ENCODE measurements around the gene F10. TPM values are rescaled to one million over a fixed set of nuclear protein-coding genes. Genes with fewer than 3 reads are reported as not detected.
"Not testable (repeated sequence)": the region's sequence is repeated elsewhere in the genome, so short reads cannot be mapped to it uniquely, and the experiment has no call there.

The F10 gene
- total RNA-seq, 2 experiments from 2014 or later = not detected

GRCh38 chr13:113110048-113110851, 12.3 kb upstream of the F10 start:
- no peaks in the 10 kb centered on the region for H3K36me3 ChIP-seq (ENCODE audit: insufficient read depth, low read length)
- DNase-seq (ENCODE audit: low spot score) = no peak
- H3K4me1 ChIP-seq (ENCODE audit: insufficient read depth, low read length, poor library complexity, severe bottlenecking) = no peaks in the 10 kb centered on the region
- H3K9me3 ChIP-seq (ENCODE audit: low read length) = no peaks in the 10 kb centered on the region
- H3K79me2 ChIP-seq (ENCODE audit: insufficient read depth, low read depth, low read length) = no peaks in the 10 kb centered on the region
- no TSS peak for BruUV-seq (replicated peaks)
- no peak for TF ChIP-seq CTCF (conservative IDR thresholded peaks at IDR 0.05; ENCODE audit: low read length)
- TF ChIP-seq EZH2phosphoT487 (IDR thresholded peaks at IDR 0.05; ENCODE audit: borderline replicate concordance, low read depth, low read length) = no peak
- no peaks in the 10 kb centered on the region for H4K20me1 ChIP-seq (ENCODE audit: insufficient read depth, low read length)
- no peaks in the 10 kb centered on the region for H3K9me2 ChIP-seq (ENCODE audit: insufficient read depth, low read length)
- H3K27ac ChIP-seq (ENCODE audit: low read depth, low read length, poor library complexity, severe bottlenecking) = no peak overlapping the region
- H3K4me2 ChIP-seq (ENCODE audit: low read length) = no peak overlapping the region
- H2AFZ ChIP-seq (ENCODE audit: low read length) = no peak overlapping the region
- H3K4me3 ChIP-seq (ENCODE audit: low read depth, low read length, poor library complexity, severe bottlenecking) = no peak overlapping the region
- intact Hi-C loops (cut with micrococcal nuclease; ENCODE audit: unreplicated experiment) = no loop called here
- POLR2A ChIA-PET = no interaction called here
- CTCF ChIA-PET (ENCODE audit: unreplicated experiment) = no interaction called here

DNA sequence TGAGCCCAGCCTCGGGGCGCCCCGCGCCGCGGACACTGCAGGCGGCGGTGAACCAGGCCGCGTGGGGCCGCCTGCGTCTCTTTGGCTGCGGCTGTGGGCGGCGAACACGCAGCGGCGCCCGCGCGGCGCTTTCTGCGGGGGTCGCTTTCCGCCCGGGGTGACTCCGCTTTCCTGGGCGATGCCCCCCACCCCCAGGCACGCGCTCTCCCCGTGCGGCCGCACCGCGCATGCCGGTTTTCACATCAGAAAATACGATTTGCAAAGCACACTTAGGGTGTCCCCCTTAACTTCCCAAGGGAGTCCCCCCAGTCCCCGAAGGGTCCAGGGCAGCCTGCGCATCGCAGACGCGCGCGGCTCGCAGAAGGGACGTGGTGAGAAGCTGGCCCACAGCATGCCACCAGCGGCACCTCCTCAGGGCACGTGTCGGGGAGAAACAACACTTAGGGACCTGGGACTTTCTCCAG, 11.7 kb upstream of the F10 start:
- POLR2A ChIA-PET = no interaction called here
- no peak overlapping the region for H3K4me3 ChIP-seq (ENCODE audit: low read depth, low read length, poor library complexity, severe bottlenecking)
- no peaks in the 10 kb centered on the region for H3K4me1 ChIP-seq (ENCODE audit: insufficient read depth, low read length, poor library complexity, severe bottlenecking)
- CTCF ChIA-PET (ENCODE audit: unreplicated experiment) = no interaction called here
- no peaks in the 10 kb centered on the region for H3K9me3 ChIP-seq (ENCODE audit: low read length)
- TF ChIP-seq EZH2phosphoT487 (IDR thresholded peaks at IDR 0.05; ENCODE audit: borderline replicate concordance, low read depth, low read length) (no peak), CTCF (conservative IDR thresholded peaks at IDR 0.05; ENCODE audit: low read length) (no peak)
- H3K4me2 ChIP-seq (ENCODE audit: low read length) = no peak overlapping the region
- no peak for DNase-seq (ENCODE audit: low spot score)
- H3K9me2 ChIP-seq (ENCODE audit: insufficient read depth, low read length) = no peaks in the 10 kb centered on the region
- no peak overlapping the region for H2AFZ ChIP-seq (ENCODE audit: low read length)
- no peaks in the 10 kb centered on the region for H3K79me2 ChIP-seq (ENCODE audit: insufficient read depth, low read depth, low read length)
- H3K36me3 ChIP-seq (ENCODE audit: insufficient read depth, low read length) = no peaks in the 10 kb centered on the region
- no peaks in the 10 kb centered on the region for H4K20me1 ChIP-seq (ENCODE audit: insufficient read depth, low read length)
- H3K27ac ChIP-seq (ENCODE audit: low read depth, low read length, poor library complexity, severe bottlenecking) = no peak overlapping the region
- BruUV-seq (replicated peaks) = no TSS peak
- intact Hi-C loops (cut with micrococcal nuclease; ENCODE audit: unreplicated experiment) = no loop called here

GRCh38 chr13:113111821-113112220, 10.8 kb upstream of the F10 start:
- POLR2A ChIA-PET; H3K4me2 ChIP-seq (ENCODE audit: low read length): not testable (repeated sequence)

DNA sequence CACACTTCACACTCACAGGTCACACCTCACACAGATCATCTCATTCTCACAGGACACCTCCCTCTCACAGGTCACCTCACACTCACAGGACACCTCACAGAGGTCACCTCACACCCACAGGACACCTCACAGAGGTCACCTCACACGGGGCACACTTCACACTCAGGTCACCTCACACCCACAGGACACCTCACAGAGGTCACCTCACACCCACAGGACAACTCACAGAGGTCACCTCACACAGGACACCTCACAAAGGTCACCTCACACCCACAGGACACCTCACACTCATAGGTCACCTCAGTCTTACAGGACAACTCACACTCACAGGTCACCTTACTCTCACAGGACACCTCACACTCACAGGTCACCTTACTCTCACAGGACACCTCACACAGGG, 10.1 kb upstream of the F10 start:
- DNase-seq (ENCODE audit: low spot score); H3K27ac ChIP-seq (ENCODE audit: low read depth, low read length, poor library complexity, severe bottlenecking); BruUV-seq (replicated peaks); H3K4me1 ChIP-seq (ENCODE audit: insufficient read depth, low read length, poor library complexity, severe bottlenecking); H3K36me3 ChIP-seq (ENCODE audit: insufficient read depth, low read length); CTCF ChIA-PET (ENCODE audit: unreplicated experiment); H3K4me2 ChIP-seq (ENCODE audit: low read length); H3K4me3 ChIP-seq (ENCODE audit: low read depth, low read length, poor library complexity, severe bottlenecking); intact Hi-C loops (cut with micrococcal nuclease; ENCODE audit: unreplicated experiment); H2AFZ ChIP-seq (ENCODE audit: low read length); POLR2A ChIA-PET; H4K20me1 ChIP-seq (ENCODE audit: insufficient read depth, low read length); H3K9me3 ChIP-seq (ENCODE audit: low read length); H3K79me2 ChIP-seq (ENCODE audit: insufficient read depth, low read depth, low read length); H3K9me2 ChIP-seq (ENCODE audit: insufficient read depth, low read length): not testable (repeated sequence)

More at GRCh38 chr13:113111821-113112220, 10.8 kb upstream of the F10 start:
- intact Hi-C loops (cut with micrococcal nuclease; ENCODE audit: unreplicated experiment); H3K9me3 ChIP-seq (ENCODE audit: low read length); H3K4me1 ChIP-seq (ENCODE audit: insufficient read depth, low read length, poor library complexity, severe bottlenecking); H3K79me2 ChIP-seq (ENCODE audit: insufficient read depth, low read depth, low read length); H3K27ac ChIP-seq (ENCODE audit: low read depth, low read length, poor library complexity, severe bottlenecking); H3K36me3 ChIP-seq (ENCODE audit: insufficient read depth, low read length); H3K4me3 ChIP-seq (ENCODE audit: low read depth, low read length, poor library complexity, severe bottlenecking); BruUV-seq (replicated peaks); H3K9me2 ChIP-seq (ENCODE audit: insufficient read depth, low read length); H2AFZ ChIP-seq (ENCODE audit: low read length); H4K20me1 ChIP-seq (ENCODE audit: insufficient read depth, low read length); DNase-seq (ENCODE audit: low spot score); CTCF ChIA-PET (ENCODE audit: unreplicated experiment): not testable (repeated sequence)

All from OCI-LY7 (cell line).